ELF-1 (cell line): ENCODE results near the gene SNTG2.

ENCODE experiments used
- DNase-seq: peaks from one replicate; pipeline ENCODE4 v3.0.0-alpha.2; 2016; ENCODE audit warnings: low read depth, low spot score

SNTG2 gene

DNA sequence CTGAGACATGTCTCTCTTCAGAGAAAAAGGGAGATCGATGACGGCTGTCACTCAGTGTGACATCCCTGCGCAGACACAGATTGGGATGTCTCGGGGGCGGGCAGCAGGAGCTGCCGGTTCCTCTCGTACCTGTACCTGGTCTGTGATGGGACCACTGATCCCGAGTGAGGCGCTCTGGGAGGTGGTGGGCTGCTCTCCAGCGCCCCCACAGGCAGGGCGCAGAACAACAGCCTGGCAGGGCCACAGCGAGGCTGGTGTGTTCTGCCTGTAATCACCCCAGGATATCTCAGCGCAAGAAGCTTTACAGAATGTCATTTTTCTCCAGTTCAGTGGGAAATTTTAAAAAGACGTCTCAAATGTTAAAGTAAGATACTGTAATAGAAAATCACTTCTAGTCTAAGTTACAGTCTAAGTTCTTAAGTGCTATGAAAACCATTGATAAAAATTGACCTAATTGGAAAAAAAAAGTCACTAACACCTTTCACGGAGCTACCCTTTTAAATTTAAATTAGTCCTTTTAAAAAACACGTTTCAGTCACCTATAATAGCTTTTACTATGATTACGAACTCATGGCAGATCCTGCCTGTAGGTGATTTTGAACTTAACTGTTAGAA lies 189.8 kb downstream of the SNTG2 start:
- DNase-seq = peak; percentile 89

- no peak for DNase-seq
These were observed 190.4 kb downstream of the SNTG2 start for GRCh38 chr2:1141079-1141478.

- no peak for DNase-seq
These were observed 192.5 kb downstream of the SNTG2 start for GRCh38 chr2:1143129-1143528.

- DNase-seq = no peak
These were observed 197.4 kb downstream of the SNTG2 start for GRCh38 chr2:1147873-1148612.

DNA sequence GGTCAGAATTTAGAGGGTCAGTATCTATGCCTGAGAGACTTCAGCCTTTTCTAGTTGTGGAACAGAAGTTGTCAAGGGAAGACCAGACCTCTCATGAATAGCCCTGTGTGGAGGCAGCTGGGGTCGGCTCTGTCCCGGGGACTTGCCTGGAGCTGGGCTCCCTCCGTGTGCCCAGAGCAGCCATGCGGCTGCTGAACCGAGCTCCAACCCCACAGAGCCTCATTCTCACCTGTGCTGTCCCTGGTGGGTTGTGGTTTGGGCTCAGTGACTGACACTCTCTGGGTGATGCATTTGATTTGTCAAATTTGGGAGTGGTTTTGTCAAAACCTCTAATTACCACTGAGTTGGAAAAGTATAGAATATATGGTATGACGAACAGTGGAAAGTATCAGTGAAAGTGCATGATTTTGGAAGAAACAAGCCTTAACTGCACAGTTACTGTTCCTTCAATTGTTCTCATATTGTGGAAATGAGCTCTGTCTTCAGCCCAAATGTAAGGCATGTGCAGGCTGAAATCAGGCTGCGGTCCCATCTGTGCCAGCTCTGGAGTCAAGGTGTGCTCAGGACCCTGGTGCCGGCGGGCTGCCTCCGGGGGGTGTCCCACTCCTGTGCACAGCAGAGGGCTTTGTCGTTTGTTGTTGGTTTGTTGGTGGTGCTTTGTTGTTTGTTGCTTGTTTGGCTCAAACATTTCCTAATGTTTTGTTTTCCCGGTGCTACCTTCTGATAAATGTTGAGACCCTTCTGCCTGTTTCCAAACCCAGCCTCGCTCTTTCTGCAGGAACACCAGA lies 200.3 kb downstream of the SNTG2 start:
- no peak for DNase-seq

DNA sequence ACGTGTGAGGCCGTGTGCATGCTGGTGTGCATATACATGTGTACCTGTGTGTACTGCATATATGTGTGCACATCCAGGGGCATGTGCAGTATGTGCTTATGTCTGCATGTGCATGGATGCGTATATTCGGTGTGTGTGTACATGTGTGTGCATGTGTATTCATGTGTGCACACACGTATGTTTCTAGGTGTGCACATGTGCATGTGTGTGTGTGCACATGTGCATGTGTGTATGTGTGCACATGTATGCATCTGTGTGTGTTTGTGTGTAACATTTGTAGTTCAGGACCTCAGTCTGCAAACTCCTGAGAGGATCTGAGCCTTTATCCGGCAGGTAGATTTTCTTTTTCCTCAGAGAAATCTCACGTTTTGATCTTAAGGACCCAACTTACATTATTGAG lies 201.7 kb downstream of the SNTG2 start:
- no peak for DNase-seq

GRCh38 chr2:1153920-1154319 lies 203.3 kb downstream of the SNTG2 start:
- DNase-seq = no peak

DNA sequence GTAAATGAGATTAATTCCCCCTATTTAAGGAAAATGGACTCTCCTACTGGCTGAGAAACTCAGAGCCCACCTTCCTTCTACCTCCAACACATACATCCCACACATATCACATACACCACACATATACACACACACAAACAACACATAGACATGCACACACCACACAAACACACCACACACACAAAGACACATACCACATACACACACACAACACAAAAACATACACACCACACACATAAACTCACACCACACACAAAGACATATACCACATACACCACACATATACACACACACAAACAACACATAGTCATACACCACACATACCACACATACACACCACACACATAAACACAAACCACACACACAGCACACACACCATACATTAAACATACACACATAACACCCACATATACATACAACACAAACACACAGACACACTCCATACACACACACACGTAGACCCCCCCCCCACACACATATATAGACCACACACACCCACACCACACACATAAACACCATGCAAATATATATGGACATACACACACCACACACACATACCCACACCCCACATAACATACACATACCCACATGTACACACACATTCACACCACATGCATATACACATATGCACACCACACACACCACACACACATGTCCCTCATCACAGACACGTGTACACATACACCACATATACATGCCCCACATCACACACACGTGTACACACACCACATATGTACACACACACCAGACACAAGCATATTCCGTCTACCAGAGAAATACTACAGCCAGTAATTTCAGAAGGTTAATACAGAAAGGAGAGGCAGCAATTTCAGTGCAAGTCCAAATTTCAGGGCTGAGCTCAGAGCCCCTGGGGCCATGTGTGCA lies 204.3 kb downstream of the SNTG2 start:
- DNase-seq = no peak

DNA sequence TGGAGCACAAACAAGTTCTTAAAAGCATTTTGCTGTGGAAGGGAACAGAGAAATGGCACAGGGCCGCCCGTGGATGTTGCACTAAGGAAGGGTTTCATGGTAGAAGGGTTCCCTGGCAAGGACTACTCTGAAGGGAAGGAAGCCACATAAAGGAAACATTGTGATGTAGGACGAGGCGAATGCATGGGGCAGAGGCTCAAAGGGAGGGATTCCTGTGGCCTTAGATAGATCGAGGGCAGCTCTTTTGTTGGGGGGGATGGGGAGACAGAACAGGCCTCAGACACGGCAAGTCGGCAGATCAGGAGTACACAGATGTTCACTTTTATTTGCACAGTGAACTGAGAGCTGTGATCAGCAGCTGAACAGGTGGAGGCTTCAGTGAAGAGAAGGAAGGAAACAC lies 205.4 kb downstream of the SNTG2 start:
- no peak for DNase-seq

DNA sequence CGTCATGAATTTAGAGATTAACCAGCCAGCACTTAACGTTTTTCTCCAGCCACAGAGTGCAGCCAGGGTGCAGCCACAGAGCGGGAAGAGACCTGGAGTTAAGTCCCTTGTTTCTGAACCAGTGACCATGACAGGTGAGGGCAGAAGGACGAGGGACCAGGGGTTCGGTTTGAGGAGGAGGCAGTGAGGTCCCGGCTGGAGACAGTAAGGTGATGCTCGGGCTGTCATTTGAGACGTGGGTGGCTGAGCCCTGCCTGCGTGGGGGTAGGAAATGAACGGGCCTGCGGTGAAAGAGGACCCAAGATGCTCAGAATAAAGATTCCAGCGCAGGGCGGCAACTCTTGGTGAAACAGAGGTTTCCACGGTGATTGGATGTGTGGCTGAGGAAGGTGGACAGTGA lies 205.9 kb downstream of the SNTG2 start:
- no peak for DNase-seq

DNA sequence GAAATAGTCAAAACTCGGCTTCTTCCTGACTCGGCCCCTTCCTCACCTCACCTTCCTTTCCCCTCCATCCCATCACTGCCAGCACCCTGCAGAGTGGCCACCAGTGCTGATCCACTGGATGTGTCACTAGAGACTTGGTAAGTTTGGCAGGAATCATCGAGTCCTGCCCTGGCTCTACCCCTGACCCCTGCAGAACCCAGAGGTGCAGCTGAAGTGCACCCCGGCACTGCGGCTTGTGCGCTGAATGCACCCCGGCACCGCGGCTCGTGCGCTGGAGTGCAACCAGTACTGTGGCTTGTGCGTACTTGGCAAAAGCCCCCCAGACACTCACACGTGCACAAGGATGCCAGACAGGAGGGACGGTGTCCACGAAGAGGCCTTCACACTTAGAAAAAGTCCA lies 206.5 kb downstream of the SNTG2 start:
- no peak for DNase-seq

GRCh38 chr2:1159013-1159412 lies 208.4 kb downstream of the SNTG2 start:
- DNase-seq = no peak

DNA sequence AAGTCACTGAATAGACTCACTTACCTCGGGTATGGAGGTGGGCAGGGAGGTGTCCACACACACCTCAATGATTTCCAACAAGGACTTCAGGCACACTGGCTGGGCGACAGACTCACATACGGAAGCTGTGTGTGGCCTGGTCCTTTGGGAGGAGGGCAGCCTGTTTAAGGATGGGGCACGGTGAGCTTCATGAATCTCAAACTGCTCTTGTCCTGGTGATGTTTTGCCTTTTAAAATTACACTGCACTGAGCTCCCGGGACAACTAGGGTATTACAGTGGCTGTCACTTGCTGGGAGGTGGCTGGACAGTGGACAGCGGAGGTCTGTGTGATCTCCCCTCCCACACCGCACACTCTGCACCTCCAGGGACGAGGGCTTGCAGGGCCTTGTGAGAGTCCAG lies 211.6 kb downstream of the SNTG2 start:
- no peak for DNase-seq

DNA sequence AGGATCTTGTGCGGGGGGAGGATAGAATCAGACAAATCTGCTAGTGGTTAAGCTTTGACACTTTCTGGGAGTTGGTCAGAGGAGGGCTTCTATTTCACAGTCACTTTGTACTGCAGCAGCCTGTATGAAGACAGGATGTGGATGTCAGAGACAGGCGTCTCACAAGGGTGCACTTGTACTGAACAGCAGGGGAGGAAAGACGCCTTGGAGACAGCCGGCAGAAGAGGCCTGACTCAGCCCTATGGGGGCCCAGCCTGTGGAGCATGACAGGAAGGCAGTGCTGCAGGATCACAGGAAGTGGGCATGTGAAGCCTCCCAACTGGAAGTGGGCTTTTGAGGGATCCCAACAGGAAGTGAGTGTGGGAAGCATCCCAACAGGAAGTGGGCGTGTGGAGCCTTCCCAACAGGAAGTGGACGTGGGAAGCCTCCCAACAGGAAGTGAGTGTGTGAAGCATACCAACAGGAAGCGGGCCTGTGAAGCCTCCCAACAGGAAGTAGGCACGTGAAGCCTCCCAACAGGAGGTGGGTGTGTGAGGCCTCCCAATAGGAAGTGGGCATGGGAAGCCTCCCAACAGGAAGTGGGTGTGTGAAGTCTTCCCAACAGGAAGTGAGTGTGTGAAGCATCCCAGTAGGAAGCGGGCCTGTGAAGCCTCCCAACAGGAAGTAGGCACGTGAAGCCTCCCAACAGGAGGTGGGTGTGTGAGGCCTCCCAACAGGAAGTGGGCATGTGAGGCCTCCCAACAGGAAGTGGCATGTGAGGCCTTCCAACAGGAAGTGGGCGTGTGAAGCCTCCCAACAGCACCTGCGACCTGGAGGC lies 212.3 kb downstream of the SNTG2 start:
- no peak for DNase-seq

DNA sequence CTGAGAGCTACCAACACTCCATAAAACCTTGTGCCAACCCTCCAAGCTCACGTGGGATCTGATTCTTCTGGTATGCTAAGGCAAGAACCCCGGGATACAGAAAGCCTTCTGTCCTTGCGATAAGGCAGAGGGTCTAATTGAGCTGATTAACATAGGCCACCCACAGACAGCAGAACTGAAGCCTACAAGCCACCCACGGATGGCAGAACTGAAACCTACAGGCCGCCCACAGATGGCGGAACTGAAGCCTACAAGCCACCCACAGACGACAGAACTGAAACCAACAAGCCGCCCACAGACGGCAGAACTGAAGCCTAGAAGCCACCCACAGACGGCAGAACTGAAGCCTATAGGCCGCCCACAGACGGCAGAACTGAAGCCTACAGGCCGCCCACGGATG lies 216.3 kb downstream of the SNTG2 start:
- DNase-seq = no peak

GRCh38 chr2:1168846-1169245 lies 218.2 kb downstream of the SNTG2 start:
- DNase-seq = no peak

GRCh38 chr2:1169291-1169949 lies 218.8 kb downstream of the SNTG2 start:
- DNase-seq = no peak

DNA sequence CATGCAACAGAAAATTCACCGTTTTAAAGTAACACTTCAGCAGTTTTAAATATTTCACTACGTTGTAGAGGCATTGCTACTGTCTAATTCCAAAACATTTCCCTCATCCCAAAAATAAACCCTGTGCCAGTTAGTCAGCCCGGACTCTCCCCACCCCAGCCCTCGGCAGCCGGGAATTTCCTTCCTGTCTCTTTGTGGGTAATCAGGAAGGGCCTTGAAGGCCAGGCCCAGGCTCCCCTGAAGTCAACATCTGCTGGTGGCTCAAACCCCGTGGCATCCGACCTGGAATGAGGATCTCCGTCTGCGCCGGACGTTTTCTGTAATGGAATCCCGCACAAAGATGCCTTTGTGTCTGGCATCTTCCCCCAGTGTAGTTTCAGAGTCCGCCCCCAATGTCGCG lies 219.6 kb downstream of the SNTG2 start:
- no peak for DNase-seq

- DNase-seq = no peak
These were observed 220.1 kb downstream of the SNTG2 start for GRCh38 chr2:1170711-1171110.

DNA sequence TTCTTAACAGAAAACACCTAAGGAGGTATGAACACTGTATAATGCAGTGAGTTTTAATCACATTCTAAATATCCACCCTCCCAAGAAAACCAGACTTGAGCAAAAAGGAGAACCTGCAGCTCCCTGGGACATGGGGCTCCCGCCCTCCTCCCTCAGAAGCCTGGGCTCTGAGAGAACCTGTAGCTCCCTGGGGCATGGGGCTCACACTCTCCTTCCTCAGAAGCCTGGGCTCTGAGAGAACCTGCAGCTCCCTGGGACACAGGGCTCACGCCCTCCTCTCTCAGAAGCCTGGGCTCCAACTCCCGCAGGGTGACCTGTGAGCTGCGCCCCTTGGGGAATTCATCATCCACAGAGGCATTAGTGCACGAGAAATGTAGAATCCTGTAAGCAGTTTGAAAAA lies 222.9 kb downstream of the SNTG2 start:
- no peak for DNase-seq
